GM18909 (cell line): ENCODE measurements around the gene SLCO3A1.

ENCODE experiments used
- ATAC-seq: cut with Tn5 transposase; IDR thresholded peaks from one replicate; pipeline ENCODE4 v1.9.1; 2021; ENCODE audit warnings: mild to moderate bottlenecking; ENCODE audit not compliant: unreplicated experiment, poor library complexity

SLCO3A1 gene

DNA sequence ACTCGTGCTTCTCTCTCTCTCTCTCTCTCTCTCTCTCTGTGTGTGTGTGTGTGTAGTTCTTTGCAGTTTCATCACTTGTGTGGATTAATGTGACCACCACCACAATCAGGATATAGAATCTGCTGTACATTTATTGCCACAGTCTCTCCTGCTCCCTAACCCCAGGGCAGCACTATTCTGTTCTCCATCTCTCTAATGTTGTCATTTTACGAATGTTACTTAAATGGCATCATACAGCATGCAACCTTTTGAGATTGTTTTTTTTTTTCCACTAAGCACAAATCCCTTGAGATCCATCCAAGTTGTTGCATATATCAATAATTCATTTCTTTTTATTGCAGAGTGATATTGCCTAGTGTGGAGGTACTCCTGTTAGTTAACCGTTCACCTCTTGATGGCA, 26.9 kb downstream of the SLCO3A1 start:
- no peak for ATAC-seq

DNA sequence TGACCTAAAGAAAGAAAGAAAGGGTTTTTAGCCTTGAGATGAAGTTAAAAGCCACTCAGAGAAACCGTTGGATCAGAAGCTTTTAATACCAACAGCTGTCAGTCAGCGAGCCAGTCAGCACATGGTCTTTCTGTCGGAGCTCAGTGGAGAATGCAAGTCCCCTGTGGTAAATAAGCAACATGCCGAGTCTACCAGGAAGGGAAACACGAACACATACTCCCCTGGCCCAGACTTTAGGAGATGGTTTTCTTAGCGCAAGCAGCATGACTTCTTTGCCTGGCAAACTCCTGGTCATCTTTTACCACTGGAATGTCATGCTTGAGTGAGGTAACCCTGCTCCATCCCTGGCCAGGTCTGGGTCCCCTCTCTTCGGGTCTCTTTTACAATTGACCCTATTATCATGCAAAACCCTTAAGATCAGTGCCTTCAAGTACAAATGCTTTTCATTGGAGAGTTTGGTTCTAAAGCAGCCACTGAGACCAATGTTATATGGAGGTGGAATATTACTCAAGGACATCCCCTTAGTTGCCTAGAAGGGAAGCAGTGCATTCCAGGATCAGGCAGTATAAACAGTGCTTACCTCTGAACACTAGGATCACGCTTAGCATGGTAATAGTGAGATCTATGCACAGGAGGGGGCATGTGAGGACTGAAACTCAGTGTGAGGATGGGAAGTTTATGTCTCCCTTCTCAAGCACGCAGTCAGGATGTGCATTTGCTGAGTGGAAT, 28.2 kb downstream of the SLCO3A1 start:
- ATAC-seq, result no peak

DNA sequence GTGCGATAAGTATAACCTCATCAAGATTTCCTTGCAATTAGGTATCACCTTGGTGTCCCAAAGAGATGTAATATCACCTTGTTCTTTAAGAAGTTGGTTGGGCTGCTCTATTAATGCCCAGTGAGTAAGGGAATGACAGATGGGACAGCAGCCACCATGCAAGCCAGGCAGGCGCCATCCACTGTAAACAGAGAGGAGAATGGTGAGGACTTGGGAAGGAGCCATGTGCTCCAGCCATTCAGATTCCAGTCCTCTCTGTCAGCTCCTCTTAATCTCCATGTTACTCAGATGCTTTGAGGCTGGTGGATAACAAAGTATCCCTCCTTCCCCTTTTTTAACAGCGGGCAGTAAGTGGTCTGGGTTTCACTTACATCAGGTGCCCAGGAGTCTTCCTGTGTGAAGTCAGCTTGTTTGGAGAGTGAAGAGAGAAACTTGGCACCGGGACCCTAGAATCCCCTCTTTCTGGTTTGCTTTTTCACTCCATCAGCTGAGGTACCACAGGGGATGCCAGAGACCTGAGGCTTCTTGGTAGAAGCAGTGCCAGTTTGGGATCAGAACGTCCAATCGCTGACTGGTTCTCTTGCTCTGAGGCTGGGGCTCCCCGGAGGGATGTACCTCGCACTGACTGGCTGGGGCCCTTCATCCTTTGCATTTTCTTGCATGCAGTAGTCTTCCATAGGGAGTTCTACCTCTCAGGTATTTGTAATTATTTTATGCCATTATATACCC, 29.5 kb downstream of the SLCO3A1 start:
- no peak for ATAC-seq

DNA sequence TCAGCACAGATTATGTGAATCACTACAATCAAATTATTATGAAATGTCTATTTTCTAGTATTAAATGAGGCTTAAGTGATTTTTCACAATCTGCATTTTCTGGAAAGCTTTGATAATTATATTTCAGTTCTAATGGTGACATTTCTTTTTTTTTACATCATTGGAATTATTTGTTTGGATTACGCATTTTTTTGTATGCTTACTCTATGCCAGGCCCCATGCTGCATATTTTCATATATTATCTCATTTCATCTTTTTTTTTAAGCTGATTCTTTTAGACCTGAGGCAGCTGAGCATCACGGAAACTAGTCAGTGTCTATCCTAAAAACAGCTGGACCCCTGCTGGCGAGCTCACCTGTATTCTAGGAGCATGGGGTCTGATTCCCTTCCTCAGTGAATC, 31.1 kb downstream of the SLCO3A1 start:
- no peak for ATAC-seq

DNA sequence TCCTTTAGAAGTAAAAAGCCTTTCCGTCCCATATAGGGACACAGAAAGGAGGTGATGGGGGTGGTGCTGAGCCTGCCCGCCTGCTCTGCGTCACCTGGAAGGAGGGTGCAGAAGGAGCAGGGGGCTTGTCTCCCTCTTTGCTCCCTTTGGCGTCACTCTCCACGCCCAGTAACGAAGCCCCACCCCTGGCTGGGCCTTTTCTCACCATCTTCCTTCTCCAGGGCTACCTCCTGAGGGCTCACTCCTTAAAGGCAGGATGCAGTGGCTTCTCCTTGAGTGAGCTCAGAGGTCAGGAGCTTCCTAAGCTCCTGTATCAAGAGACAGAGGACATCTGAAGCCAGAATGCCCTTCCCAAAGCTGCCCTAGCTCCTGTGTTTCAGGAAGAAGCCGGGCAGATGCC, 31.5 kb downstream of the SLCO3A1 start:
- no peak for ATAC-seq

DNA sequence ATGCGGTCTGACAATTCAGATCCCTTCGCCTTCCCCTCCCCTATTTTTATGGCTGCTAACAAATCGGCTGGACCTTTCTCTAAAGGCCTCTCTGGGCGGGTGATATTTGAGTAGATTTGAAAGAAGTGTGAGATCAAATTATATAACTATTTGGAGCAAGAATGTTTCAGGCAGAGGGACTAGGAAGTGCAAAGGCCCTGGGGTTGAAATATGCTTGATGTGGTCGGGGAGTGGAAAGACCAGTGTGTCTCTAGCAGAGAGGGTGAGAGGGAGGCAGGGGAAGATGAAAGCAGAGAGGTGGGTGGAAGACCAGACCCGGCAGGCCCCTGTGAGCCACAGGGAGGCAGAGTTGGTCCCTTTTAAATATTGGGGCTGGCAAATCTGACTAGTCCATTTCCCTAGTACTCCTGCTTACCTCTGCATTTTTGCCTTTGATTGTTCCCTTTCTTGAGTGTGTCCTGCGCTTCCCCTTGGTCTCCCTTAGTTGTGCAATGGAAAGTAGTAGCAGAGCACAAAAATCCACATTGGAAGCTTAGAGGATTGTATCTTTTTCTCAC, 32.3 kb downstream of the SLCO3A1 start:
- no peak for ATAC-seq

DNA sequence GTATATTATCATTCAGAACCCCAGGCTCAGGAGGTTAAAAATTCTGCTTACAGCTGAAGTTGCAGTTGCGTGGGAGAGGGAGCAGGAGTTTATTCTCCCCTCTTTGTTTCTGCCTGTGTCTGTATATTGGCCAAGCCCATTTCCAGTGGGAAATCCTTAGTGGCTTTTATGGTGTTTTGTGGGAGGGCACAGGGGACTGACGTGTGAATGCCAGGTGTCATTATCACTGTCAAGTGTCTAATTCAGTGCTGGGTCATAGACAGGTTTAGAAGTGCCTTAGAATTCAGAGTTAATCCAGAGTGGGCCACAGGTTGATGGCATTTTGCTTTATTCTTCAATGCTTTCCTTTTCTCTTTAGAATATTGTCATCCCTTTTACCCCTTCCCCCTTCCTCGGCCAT, 33.4 kb downstream of the SLCO3A1 start:
- ATAC-seq, result no peak

DNA sequence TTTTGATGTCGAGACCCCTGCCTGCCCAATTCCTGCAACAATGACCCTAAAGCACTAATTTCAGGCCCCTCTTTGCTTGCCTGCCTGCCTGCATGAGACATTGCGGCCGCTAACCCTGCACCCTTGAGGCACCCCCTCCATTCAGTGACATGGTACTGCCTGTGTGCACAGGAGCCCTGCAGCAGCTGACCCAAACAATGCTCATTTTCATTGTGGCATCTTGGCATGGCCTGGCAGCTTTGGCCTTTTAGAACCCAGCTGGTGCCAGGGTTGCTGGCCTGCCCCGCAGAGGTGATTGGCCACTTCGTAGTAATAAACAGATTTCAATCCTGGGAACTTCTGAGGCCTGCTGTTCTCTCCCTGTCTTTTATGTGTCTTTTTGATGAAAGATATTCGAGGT, 33.8 kb downstream of the SLCO3A1 start:
- ATAC-seq, result no peak

DNA sequence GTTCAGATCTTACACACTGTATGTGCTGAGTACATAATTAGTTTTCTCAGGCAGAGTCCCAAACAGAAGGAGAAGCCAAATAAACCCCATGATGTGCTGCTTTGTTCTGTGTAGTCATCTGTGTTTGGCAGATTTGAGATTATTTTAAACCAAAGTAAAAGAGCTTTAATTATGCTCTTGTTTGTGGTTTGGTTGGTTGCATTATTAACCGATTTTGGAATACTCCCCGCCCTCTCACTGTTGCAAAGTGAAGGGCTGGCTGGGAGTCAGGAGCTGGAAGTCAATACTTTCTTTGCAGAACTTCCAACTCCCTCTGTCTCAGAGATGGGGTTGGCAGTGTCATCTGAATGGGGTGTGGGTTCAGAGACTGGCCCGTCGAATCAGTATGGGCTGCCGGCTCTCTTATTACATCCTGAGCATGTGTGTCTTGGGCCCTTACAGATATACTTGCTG, 34.4 kb downstream of the SLCO3A1 start:
- no peak for ATAC-seq

DNA sequence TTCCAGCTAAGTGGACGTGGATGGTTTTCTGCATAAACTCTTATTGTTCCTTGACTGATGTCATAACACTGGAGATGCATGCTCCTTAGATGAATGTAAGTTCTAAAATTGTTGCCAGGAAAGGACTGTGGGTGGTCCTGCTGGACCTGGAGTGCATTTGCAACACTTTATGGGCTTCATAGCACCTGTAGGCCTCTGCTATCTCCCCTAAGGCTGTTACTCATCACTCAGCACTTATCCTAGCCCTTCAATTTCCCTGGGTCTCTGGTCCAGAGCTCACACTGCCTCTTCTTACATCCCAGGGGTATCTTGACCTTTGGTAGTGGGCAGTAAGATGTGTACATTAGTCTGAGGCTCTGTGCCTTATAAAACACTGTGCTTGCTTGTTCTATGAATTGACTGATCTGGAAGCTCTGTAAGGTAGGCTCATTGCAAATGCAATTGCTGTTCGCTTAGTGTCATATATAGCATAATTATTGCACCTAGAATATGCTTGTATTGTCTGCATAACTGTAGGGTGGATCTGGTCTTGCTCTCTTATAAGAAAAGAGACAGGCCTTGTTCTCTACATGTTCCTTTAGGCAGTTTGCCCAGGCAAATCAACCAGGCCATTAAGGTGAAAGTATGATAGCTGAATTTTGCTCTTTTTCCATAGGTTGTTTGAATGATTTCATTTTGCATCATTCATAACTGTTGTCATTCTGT, 35.8 kb downstream of the SLCO3A1 start:
- ATAC-seq, result no peak

DNA sequence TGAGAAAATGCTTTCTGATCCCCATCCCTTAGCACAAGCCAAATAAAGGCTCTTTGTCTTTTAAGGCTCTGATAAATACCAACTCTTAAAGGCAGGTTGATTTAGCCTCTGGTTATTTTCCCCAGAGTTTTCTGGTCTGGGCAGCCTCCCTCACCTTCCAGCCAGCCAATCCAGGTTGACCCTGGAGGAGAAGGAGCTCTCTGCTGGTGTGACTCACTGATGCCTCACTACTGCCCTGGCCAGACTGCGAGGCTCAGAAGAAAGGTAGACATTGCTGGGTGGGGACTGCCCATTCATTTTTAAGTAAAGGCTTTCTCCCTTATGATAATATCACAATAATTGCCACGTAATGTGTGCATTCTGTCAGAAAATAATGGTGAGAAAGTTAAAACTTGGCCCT, 37.1 kb downstream of the SLCO3A1 start:
- ATAC-seq, result no peak

DNA sequence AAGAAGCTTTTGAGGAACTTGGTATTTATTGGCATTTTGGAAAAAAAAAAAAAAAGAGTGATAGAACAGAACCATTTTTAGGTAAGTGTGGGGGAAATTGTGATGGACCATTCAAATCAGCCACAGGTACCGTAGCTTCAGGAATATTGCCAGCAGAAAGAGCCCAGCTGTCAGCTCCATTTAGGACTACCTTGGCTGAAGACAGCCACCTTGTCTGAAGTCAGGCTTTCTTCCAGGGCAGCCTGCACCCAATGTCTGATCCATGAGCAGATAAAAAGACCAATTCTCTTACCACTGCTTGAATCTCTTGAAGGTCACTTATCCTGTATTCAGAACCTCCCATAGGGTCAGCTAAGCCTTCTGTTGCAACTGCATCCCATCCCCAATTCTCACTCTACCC, 37.6 kb downstream of the SLCO3A1 start:
- no peak for ATAC-seq

DNA sequence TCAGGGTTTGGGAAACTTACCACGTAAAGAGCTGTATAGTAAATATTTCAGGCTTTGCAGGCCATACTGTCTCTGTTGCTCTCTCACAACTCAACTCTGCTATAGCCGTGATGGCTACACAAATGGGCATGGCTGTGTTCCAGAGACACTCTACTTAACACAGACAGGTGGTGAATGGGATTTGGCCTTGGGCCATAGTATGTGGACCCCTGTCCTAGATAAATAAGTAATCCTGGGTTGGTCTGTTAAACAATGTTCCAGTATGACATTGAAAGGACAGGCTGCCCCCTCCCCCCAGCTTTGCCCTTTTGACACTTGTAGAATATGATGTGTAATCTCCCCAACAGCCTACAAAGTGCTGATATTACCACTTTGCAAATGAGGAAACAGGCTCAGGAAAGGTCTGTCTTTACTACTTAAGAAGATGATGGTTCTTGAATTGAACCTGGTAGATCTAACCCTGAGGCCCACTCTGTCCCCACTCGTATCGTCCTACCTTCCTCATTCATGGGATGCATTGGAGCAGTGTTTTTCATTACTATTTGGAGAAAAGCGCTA, 38.4 kb downstream of the SLCO3A1 start:
- no peak for ATAC-seq

DNA sequence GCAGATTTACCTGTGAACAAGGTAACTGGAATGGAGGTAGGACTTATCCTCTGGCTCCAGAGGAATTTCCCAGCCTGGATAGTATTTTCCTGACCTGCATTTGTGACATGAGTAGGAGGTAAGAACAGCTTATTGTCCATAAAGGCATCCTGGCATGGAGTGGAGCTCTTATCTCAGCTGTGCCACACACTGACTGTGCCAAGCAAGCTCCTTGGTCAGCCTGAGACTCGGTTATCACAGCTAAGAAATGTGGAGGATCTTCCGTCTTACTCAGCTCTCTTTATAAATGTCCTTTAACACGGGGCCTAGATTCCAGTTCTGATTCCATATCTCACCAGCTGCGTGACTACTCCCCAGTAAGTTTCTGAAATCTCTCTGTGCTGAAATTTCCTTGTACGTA, 38.9 kb downstream of the SLCO3A1 start:
- no peak for ATAC-seq

DNA sequence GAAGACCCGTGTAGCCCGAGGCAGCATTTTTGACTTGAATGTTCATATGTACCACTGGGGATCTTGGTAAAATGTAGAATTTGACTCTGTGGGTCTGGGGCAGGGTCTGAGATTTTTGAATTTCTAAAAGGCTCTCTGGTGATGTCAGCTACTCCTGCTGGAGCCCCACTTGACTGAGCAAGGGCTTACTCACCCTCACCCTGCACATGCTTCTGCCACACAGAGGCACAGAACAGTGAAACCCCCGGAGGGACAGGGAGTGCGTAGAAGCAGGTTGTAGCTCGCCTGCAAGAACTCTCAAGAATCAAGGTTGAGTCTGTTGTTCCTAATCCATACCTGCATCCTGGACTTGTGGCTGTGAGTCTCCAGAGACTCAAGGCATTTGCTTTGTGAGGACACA, 41.1 kb downstream of the SLCO3A1 start:
- no peak for ATAC-seq

DNA sequence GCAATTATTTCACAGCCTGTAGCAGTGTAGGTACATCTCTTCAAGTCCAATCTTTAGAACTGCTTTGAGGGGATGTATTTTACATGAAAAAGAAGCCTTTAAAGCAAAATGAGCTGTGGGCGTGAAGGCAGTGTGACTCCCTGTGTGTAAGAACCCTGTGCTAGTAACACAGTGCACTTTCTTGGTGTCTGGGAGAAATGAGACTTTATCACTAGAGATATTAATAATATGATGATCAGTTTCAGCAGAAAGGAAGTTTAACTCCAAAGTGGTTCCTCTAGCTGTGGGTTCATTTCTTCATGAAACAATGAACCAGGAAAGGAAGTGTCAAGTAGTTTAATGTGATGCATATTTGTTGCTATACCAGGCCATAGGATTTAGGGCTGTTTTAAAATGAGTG, 41.5 kb downstream of the SLCO3A1 start:
- no peak for ATAC-seq

DNA sequence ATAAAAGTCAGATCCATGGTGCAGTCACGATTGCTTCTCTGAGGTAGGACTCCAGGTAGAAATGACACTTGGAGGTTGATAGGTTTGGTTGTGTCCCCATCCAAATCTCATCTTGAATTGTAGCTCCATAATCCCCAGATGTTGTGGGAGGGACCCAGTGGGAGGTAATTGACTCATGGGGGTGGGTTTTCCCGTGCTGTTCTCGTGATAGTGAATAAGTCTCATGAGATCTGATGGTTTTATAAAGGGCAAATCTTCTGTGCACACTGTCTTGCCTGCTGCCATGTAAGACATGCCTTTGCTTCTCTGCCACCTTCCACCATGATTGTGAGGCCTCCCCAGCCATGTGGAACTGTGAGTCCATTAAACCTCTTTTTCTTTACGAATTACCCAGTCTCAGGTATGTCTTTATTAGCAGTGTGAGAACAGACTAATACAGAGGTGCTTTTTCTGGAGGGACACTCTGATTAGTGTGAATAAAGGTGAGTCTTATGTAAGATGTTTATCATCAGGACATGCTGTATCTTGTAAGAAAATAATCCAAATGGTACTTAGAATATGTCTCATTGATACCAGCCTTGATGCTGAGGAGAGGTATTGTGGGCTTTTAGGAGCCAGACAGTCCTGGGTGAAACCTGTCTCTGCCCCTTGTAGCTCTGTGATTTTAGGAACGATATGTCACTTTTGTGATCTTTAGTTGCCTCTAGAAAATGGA, 43.0 kb downstream of the SLCO3A1 start:
- no peak for ATAC-seq

DNA sequence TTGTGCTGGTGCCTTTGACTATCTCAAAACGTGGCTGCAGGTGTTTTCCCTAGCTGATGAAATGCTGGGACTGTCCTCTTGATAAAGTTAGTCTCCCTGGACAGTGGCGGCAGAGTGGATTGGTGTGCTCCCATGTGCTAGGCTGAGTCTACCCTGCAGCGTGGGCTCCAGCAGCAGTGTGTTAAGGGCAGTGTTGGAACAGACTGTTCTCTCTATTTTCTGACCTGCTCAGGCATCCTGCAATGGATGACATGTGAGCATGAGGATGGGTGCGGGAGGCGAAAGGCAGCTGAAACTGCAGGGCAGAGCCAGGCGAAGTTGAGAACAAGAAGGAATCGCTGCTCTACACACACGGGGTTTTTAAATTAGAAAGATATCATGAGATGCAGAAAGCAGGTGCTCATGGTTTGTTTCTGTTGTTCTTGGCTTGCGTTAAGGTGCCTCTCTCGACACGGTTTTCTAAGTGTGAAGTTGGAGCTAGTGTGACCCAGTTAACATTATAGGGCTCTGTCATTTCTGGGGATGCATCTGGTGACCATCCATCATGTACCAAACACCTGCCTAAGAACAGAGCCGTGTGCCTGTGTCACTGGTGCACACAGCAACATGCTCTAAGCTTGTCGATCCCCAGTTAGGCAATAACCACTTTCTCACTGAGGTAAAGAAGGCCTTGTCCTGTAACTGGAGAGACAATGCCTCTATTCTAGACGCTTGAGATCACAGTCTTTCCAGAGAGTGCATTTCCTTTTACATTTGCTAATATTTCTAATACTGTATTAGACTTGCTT, 44.3 kb downstream of the SLCO3A1 start:
- no peak for ATAC-seq

DNA sequence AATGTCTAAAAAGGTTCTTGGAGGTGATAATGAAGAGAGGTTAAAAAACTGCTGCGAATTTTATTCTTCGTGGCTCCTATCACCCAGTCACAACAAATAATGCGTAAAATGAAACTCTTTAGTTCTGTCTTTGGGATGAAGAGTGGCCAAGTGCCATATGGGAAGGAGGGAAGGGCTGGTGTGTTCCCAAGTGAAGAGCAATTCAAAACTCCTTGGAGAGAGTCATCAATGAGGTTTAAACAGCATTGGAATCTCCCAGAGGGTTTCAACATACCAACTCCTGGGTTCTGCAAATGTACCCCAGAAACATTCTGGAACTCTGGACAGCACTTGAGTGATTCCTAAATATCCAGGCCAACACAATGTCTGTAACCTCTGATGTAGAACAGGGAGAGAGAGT, 45.3 kb downstream of the SLCO3A1 start:
- no peak for ATAC-seq
